OCI-LY7 (cell line): ENCODE data around the gene SPDYE2B.
"Not testable (repeated sequence)": the region's sequence is repeated elsewhere in the genome, so short reads cannot be mapped to it uniquely, and the experiment has no call there.

Source experiments
- CTCF ChIP-seq: fragments of 200-600 bp; sonication (generic); conservative IDR thresholded peaks from 2 replicates; pipeline ENCODE4 v1.5.1; 2014; ENCODE audit warnings: mild to moderate bottlenecking, antibody characterized with exemption, low read length, moderate library complexity, mixed read lengths
- EZH2phosphoT487 ChIP-seq: fragments of 200-600 bp; sonication (generic); IDR thresholded peaks from 2 replicates; pipeline ENCODE4 v1.6.1; 2018; ENCODE audit warnings: low read depth, borderline replicate concordance, mild to moderate bottlenecking, mixed run types, antibody characterized with exemption, low read length, moderate library complexity, mixed read lengths

GRCh38 chr7:102690602-102691001 is 40.5 kb downstream of the SPDYE2B start:
- not testable (repeated sequence) for TF ChIP-seq CTCF, EZH2phosphoT487
